GM13976 (cell line): Measurements from ENCODE around the gene AKIRIN2.
"Not testable (repeated sequence)": the region's sequence is repeated elsewhere in the genome, so short reads cannot be mapped to it uniquely, and the experiment has no call there.

Experiments used
- DNase-seq: peaks from one replicate; pipeline ENCODE4 v3.0.0; 2012; ENCODE audit warnings: low spot score
- CTCF ChIP-seq: IDR thresholded peaks from 2 replicates; pipeline ENCODE4 v1.5.1; 2012; ENCODE audit warnings: borderline replicate concordance, mild to moderate bottlenecking; ENCODE audit not compliant: insufficient read depth; ENCODE audit errors: extremely low read depth, missing control alignments, control extremely low read depth
- in situ Hi-C: fragments of 300-500 bp; cut with MboI; formaldehyde crosslinking; loops from one replicate; pipeline ENCODE4 v1.12.0; 2022; ENCODE audit warnings: low sequenced_read_pairs, mixed read lengths, inconsistent platforms; ENCODE audit not compliant: unreplicated experiment

The AKIRIN2 gene

DNA sequence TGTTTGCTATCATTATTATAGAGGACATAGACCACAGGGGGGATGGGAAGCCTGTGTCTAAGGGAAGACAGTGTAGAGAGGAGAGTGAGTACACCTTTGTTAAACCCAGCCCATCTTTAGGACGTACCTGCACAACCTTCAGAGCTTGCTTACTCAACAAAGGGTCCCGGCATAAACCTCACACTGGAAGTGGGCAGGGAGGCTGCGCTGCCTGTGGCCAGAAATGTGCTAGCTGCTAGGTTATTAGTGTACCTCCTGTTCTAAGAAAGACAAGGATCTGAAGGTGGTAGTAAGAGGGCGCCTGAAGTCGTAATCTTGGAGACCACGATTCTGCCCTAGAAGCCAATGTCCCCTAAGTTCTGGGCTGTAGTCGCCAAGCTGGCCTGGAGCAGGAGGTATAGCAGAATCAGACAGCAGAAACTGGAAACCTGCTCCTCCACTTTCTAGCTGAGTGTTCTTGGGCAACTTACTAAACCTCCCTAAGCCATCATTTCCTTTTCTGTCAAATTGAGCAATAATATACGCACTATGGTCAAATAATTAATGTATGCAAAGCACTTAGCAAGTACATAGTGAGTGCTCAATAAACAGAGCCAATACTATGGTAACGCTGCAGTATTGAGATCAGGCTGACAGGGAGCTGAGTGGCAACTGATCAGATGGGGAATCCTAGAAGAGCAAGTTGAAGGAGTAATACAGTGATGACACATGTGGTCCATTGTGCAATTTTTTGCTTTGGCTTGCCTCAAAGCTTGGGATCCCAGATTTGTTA, 16.8 kb upstream of the AKIRIN2 start:
- no peak for DNase-seq
- TF ChIP-seq CTCF, result no peak
- in situ Hi-C loops, result no loop called here

DNA sequence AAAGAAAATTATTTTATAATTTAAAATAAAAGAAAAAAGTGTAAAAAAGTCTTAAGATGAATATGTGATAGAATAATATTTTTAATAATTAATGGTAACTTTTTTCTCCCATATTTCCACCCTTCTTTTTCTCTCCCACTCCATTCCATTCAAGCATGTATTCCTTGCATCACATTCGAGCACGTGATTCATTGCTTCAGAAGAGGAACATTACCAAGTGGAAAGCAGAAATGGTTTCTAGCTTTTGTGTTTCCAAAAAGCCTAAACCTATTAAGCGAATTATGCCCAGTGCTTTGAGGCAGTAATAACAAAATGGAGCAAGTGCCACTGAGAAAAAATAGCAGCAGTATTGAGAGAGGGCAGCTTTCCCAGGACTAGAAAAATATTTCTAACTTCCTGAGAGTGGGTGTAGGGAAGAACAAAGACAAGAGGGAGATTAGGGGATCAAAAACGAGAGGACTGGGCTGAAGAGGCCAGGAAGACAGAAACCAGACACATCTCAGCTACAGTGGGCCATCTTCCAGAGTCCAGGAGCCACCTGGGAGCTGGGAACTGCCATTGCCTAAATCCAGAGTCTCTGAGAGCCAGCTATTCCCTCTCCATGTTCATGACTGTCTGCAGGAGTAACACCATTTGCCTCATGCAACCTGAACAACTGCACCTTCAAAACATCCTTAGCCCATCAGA, 15.0 kb upstream of the AKIRIN2 start:
- in situ Hi-C loops, result no loop called here
- no peak for TF ChIP-seq CTCF
- no peak for DNase-seq

GRCh38 chr6:87714093-87714842, 12.2 kb upstream of the AKIRIN2 start:
- no peak for DNase-seq
- in situ Hi-C loops, result no loop called here
- TF ChIP-seq CTCF, result no peak

GRCh38 chr6:87712713-87713112, 10.7 kb upstream of the AKIRIN2 start:
- in situ Hi-C loops, DNase-seq: not testable (repeated sequence)

DNA sequence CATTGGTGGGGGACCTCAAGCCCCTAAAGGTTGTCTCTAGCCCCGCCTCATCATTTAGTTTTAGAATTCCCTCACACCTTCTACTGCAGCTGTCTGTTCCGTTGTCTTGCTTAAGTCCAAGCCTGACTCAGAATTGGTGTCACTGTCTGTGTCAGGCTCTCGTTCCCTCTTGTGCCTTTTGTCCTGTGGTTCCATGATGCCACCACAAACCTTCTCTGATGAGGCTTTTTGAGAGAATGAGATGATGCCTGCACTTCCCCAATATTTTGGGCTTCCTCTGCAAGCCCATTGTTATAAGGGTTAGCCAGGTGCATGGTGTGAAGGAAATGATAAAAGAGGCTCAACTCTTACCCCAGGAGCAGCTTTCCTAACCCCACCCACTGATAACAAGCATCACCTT, 8.1 kb upstream of the AKIRIN2 start:
- TF ChIP-seq CTCF, result no peak
- no peak for DNase-seq
- in situ Hi-C loops, result no loop called here

DNA sequence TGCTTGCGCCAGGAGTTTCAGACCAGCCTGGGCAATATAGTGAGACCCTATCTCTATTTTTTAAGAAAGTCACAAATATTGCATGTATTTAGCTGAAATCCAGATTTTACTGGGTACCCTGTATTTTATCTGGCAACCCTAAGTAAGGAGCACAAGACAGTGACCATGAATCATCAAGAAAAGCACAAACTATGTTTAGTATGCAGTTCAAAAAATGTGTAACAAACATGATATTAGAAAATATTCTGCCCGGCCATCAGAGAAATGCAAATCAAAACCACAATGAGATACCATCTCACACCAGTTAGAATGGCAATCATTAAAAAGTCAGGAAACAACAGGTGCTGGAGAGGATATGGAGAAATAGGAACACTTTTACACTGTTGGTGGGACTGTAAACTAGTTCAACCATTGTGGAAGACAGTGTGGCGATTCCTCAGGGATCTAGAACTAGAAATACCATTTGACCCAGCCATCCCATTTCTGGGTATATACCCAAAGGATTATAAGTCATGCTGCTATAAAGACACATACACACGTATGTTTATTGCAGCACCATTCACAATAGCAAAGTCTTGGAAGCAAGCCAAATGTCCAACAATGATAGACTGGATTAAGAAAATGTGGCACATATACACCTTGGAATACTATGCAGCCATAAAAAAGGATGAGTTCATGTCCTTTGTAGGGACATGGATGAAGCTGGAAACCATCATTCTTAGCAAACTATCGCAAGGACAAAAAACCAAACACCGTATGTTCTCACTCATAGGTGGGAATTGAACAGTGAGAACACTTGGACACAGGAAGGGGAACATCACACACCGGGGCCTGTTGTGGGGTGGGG, 6.8 kb upstream of the AKIRIN2 start:
- in situ Hi-C loops, DNase-seq: not testable (repeated sequence)
